Natural killer cell (primary cell): ENCODE results near the gene VIPAS39. TPM values are rescaled to one million over a fixed set of nuclear protein-coding genes. Genes with fewer than 3 reads are reported as not detected.

Experiments
- ATAC-seq, 3 donors: fragments of 150-1000 bp in 2 of 3; fragments of 200-7000 bp in 1 of 3; cut with Tn5 transposase; 1 replicate in 1 of 3; 2 replicates in 2 of 3; pipeline ENCODE4 v1.10.0; 2021; ENCODE audit warnings: mild to moderate bottlenecking in 2 of 3, moderate library complexity in 2 of 3
- DNase-seq, 2 donors: peaks; one replicate each; pipeline versions ENCODE4 v3.0.0 to v3.0.0-alpha.2; 2013 to 2021; ENCODE audit warnings: mixed read lengths in 1 of 2
- H3K27ac ChIP-seq: one replicate; pipeline ENCODE4 v1.5.1; 2013; ENCODE audit warnings: mild to moderate bottlenecking, low read length
- H3K27me3 ChIP-seq: one replicate; pipeline ENCODE4 v1.6.1; 2013; ENCODE audit warnings: low read length; ENCODE audit not compliant: control insufficient read depth, insufficient read depth
- H3K36me3 ChIP-seq: one replicate; pipeline ENCODE4 v1.6.1; 2013; ENCODE audit warnings: low read length; ENCODE audit not compliant: control insufficient read depth, insufficient read depth
- H3K4me1 ChIP-seq: one replicate; pipeline ENCODE4 v1.6.1; 2013; ENCODE audit warnings: low read length; ENCODE audit not compliant: control insufficient read depth, insufficient read depth
- H3K4me3 ChIP-seq: one replicate; pipeline ENCODE4 v1.5.1; 2013; ENCODE audit warnings: low read length
- H3K9me3 ChIP-seq: one replicate; pipeline ENCODE4 v1.6.1; 2013; ENCODE audit warnings: low read length; ENCODE audit not compliant: control insufficient read depth, insufficient read depth
- H3K27ac Mint-ChIP-seq, 2 donors: one replicate each; pipeline ENCODE4 v1.8.0; 2022; ENCODE audit warnings: mild to moderate bottlenecking in 2 of 2, mixed read lengths in 2 of 2, moderate library complexity in 1 of 2
- H3K27me3 Mint-ChIP-seq, 2 donors: one replicate each; pipeline ENCODE4 v1.8.0; 2022; ENCODE audit warnings: low read depth in 2 of 2, mixed read lengths in 2 of 2
- H3K36me3 Mint-ChIP-seq: one replicate; pipeline ENCODE4 v1.8.0; 2022; ENCODE audit warnings: mixed read lengths
- H3K4me1 Mint-ChIP-seq, 2 donors: one replicate each; pipeline ENCODE4 v1.8.0; 2022; ENCODE audit warnings: mixed read lengths in 2 of 2
- H3K4me3 Mint-ChIP-seq: one replicate; pipeline ENCODE4 v1.8.0; 2022; ENCODE audit warnings: mild to moderate bottlenecking, moderate library complexity, mixed read lengths
- H3K9me3 Mint-ChIP-seq, 2 donors: one replicate each; pipeline ENCODE4 v1.8.0; 2022; ENCODE audit warnings: mixed read lengths in 2 of 2
- CTCF ChIP-seq: fragments of 200-600 bp; IDR thresholded peaks from one replicate; pipeline ENCODE4 v1.8.0; 2022; ENCODE audit warnings: antibody characterized with exemption
- WGBS: methylation state at CpG from one replicate; pipeline ENCODE4 v1.1.7; 2013; ENCODE audit warnings: missing lambda C conversion rate; ENCODE audit not compliant: insufficient coverage; 5-methylcytosine and 5-hydroxymethylcytosine counted together
- intact Hi-C: fragments of 100-400 bp; cut with micrococcal nuclease; formaldehyde crosslinking; loops from one replicate; pipeline ENCODE4 v1.14.2; 2022
- total RNA-seq, 4 donors: library from RNA; stranded (reverse); fragments of 120-200 nt in 1 of 4; gene quantifications; one replicate each; pipeline versions ENCODE4 v1.2.3 to v1.2.4, GENCODE V29; 2013 to 2022

Gene VIPAS39
- total RNA-seq, 3 donors from 2014 or later (not counting 1 experiment from before 2014, with no cell fraction given), result 11.2 to 14.4 (median 13.0) TPM

- WGBS, result 94% methylated on average over 7 of the region's 7 CpGs
- Mint-ChIP-seq H3K4me1 (no peaks in the 10 kb centered on the region), H3K27ac (no peak overlapping the region), H3K36me3 (no peaks in the 10 kb centered on the region), H3K4me3 (no peak overlapping the region), H3K27me3 (no peaks in the 10 kb centered on the region), H3K9me3 (no peaks in the 10 kb centered on the region)
- no peak overlapping the region for H3K4me3 ChIP-seq
- no peaks in the 10 kb centered on the region for H3K36me3 ChIP-seq
- TF ChIP-seq CTCF, result no peak
- no peaks in the 10 kb centered on the region for H3K4me1 ChIP-seq
- intact Hi-C loops, result no loop called here
- DNase-seq, result no peak
- no peak for ATAC-seq
- H3K27ac ChIP-seq, result no peak overlapping the region
- no peaks in the 10 kb centered on the region for H3K9me3 ChIP-seq
- H3K27me3 ChIP-seq, result no peaks in the 10 kb centered on the region
These were observed 31.2 kb upstream of the VIPAS39 start for GRCh38 chr14:77488558-77488957.

- WGBS, result 97% methylated on average over 7 of the region's 7 CpGs
- TF ChIP-seq CTCF, result no peak
- Mint-ChIP-seq H3K27ac (no peak overlapping the region), H3K9me3 (no peaks in the 10 kb centered on the region), H3K4me1 (no peaks in the 10 kb centered on the region), H3K4me3 (no peak overlapping the region), H3K27me3 (no peaks in the 10 kb centered on the region), H3K36me3 (no peaks in the 10 kb centered on the region)
- no peaks in the 10 kb centered on the region for H3K27me3 ChIP-seq
- intact Hi-C loops, result no loop called here
- ATAC-seq (no peak), DNase-seq (no peak)
- no peak overlapping the region for H3K27ac ChIP-seq
- H3K4me1 ChIP-seq, result no peaks in the 10 kb centered on the region
- no peaks in the 10 kb centered on the region for H3K36me3 ChIP-seq
- H3K9me3 ChIP-seq, result no peaks in the 10 kb centered on the region
- no peak overlapping the region for H3K4me3 ChIP-seq
These were observed 28.7 kb upstream of the VIPAS39 start for GRCh38 chr14:77485901-77486678.

DNA sequence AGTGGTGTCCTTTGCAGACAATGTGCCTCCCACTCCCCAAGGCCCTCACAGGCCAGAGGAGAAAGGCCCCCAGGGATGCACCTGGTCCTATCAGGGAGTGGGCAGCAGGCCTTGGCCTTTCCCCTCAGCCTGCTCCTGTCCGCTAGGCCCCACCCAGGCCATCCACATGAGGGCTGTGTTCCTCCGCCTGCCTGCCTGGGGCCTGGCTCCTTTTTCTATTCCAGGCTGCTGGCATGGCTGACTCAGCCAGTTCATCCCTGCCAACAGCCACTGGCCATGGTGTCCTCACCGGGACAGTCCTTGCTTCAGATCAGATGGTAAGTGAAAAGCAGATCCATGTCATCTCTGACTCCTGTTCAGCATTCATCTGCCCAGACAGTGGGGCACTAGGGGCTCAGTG, 27.9 kb upstream of the VIPAS39 start:
- no peak for TF ChIP-seq CTCF
- DNase-seq, result no peak
- no peaks in the 10 kb centered on the region for H3K9me3 ChIP-seq
- H3K9me3 Mint-ChIP-seq, result no peaks in the 10 kb centered on the region
- H3K4me1 ChIP-seq, result no peaks in the 10 kb centered on the region
- H3K27me3 Mint-ChIP-seq, result no peaks in the 10 kb centered on the region
- H3K4me3 ChIP-seq, result no peak overlapping the region
- no peak overlapping the region for H3K27ac Mint-ChIP-seq
- H3K36me3 ChIP-seq, result no peaks in the 10 kb centered on the region
- 94% methylated on average over 3 of the region's 3 CpGs for WGBS
- intact Hi-C loops, result no loop called here
- no peak for ATAC-seq
- H3K4me1 Mint-ChIP-seq, result no peaks in the 10 kb centered on the region
- H3K27ac ChIP-seq, result no peak overlapping the region
- H3K36me3 Mint-ChIP-seq, result no peaks in the 10 kb centered on the region
- H3K4me3 Mint-ChIP-seq, result no peak overlapping the region
- H3K27me3 ChIP-seq, result no peaks in the 10 kb centered on the region

GRCh38 chr14:77482422-77482821, 25.0 kb upstream of the VIPAS39 start:
- Histone ChIP-seq H3K27ac (no peak overlapping the region), H3K4me3 (no peak overlapping the region), H3K27me3 (no peaks in the 10 kb centered on the region), H3K36me3 (no peaks in the 10 kb centered on the region), H3K4me1 (no peaks in the 10 kb centered on the region), H3K9me3 (no peaks in the 10 kb centered on the region)
- ATAC-seq, result no peak
- TF ChIP-seq CTCF, result no peak
- intact Hi-C loops, result no loop called here
- Mint-ChIP-seq H3K9me3 (no peaks in the 10 kb centered on the region), H3K36me3 (no peaks in the 10 kb centered on the region), H3K4me3 (no peak overlapping the region), H3K27ac (no peak overlapping the region), H3K4me1 (no peaks in the 10 kb centered on the region), H3K27me3 (no peaks in the 10 kb centered on the region)
- 80% methylated on average over 8 of the region's 8 CpGs for WGBS
- DNase-seq, result no peak
